Measurements from ENCODE around the gene PASD1.
"Not testable (repeated sequence)": the region's sequence is repeated elsewhere in the genome, so short reads cannot be mapped to it uniquely, and the experiment has no call there.

Gene PASD1

DNA sequence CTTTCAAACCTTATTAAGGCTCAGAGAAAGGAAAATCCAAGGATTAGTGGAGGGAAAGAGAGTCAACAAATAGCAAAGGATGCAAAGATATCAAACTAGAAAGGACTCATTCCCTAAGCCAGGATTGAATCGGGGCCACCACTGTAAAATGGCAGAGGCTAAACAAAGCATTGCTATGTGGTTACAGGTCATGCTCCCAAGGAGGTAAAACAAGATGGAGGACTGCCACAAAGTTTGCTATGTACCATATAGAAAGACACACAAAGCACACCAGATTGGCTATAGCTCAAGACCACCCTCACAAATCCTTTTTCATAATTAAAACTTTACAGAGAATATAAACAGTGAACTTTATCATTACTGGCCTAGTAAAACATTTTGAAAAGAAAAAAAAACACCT is 25.9 kb upstream of the PASD1 start:
- H3K4me3 ChIP-seq (ENCODE audit: low read depth, low read length): no peak overlapping the region
- TF ChIP-seq, protein P1, sequence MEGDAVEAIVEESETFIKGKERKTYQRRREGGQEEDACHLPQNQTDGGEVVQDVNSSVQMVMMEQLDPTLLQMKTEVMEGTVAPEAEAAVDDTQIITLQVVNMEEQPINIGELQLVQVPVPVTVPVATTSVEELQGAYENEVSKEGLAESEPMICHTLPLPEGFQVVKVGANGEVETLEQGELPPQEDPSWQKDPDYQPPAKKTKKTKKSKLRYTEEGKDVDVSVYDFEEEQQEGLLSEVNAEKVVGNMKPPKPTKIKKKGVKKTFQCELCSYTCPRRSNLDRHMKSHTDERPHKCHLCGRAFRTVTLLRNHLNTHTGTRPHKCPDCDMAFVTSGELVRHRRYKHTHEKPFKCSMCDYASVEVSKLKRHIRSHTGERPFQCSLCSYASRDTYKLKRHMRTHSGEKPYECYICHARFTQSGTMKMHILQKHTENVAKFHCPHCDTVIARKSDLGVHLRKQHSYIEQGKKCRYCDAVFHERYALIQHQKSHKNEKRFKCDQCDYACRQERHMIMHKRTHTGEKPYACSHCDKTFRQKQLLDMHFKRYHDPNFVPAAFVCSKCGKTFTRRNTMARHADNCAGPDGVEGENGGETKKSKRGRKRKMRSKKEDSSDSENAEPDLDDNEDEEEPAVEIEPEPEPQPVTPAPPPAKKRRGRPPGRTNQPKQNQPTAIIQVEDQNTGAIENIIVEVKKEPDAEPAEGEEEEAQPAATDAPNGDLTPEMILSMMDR (IDR thresholded peaks at IDR 0.05; ENCODE audit: low read depth, low read length, missing control alignments): no peak
- DNase-seq (ENCODE audit: low read depth): no peak
- in situ Hi-C loops (cut with HindIII; ENCODE audit: low sequenced_read_pairs): no loop called here

DNA sequence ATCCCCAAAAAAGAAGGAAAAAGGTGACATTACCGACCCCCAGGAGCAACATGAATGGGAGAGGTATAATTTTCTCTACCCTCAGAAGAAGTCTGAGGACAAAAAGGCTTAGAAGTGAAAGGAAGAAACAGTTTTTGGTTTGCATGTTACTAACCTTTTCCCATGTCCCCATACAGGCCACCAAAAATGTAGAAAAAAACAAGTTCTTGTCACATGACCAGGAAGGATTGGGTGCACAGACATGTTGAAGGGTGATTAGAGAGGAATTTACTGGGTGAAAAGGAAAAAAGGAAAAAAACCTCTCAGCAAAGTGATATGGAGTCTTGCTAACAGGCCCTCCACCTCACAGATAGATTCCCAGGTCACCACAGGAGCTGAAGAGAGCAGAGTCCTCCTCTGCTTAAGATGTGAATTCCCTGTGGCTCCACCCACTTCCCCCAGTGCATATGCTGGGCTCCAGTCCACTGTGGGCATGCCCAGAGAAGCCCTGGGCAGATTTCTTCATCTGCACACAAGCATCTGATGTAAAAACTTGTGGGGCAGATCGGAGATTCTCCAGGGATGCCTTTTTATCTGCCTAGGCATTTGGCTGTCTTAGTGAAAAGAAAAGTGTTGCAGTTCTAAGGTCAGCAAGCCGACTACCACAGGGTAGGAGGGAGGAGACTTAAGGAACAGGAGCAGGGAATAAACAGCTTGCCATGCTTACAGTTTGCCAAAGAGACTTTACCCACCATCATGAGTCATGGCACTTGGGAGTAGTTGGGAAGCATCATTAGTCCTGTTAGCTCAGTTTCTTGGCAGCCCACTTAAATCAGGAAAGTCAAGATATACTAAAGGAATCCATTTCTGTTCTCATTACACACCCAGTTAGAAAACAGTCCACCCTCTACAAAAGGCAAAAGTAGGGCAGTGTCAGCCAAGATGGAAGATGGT is 25.0 kb upstream of the PASD1 start:
- no peak for DNase-seq (ENCODE audit: low read depth)
- in situ Hi-C loops (cut with HindIII; ENCODE audit: low sequenced_read_pairs): no loop called here
- H3K4me3 ChIP-seq (ENCODE audit: low read depth, low read length): no peak overlapping the region
- TF ChIP-seq, protein P1 (IDR thresholded peaks at IDR 0.05; ENCODE audit: low read depth, low read length, missing control alignments): no peak

DNA sequence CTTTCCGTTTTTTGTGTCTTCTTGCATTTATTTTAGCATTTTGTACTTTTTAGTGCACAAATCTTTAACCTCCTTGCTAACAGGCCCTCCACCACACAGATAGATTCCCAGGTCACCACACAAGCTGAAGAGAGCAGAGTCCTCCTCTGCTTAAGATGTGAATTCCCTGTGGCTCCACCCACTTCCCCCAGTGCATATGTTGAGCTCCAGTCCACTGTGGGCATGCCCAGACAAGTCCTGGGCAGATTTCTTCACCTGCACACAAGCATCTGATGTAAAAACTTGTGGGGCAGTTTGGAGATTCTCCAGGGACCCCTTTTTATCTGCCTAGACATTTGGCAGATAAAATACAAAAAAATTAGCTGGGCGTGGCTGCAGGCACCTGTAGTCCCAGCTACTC is 19.8 kb upstream of the PASD1 start:
- TF ChIP-seq, protein P1 (IDR thresholded peaks at IDR 0.05; ENCODE audit: low read depth, low read length, missing control alignments): no peak
- H3K4me3 ChIP-seq (ENCODE audit: low read depth, low read length): no peak overlapping the region
- in situ Hi-C loops (cut with HindIII; ENCODE audit: low sequenced_read_pairs): no loop called here
- DNase-seq (ENCODE audit: low read depth): no peak

DNA sequence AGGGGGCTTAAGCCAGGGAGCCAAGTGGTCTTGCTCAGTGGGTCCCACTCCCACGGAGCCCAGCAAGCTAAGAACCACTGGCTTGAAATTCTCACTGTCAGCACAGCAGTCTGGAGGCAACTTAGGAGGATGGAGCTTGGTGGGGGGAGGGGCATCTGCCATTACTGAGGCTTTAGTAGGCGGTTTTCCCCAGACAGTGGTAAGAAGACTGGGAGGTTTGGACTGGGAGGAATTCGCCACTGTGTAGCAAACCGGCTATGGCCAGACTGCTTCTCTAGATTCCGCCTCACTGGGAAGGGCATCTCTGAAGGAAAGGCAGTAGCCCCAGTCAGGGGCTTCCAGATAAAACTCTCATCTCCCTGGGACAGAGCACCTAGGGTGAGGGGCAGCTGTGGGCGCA is 17.2 kb upstream of the PASD1 start:
- H3K4me3 ChIP-seq (ENCODE audit: low read depth, low read length); in situ Hi-C loops (cut with HindIII; ENCODE audit: low sequenced_read_pairs); DNase-seq (ENCODE audit: low read depth): not testable (repeated sequence)

DNA sequence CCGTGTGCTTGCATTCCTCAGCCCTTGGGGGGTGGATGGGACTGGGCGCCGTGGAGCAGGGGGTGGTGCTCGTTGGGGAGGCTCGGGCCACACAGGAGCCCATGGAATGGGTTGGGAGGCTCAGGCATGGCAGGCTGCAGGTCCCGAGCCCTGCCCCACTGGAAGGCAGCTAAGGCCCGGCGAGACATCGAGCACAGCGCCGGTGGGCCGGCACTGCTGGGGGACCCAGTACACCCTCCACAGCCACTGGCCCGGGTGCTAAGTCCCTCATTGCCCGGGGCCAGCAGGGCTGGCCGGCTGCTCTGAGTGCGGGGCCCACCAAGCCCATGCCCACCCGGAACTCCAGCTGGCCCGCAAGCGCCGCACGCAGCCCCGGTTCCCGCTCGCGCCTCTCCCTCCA is 12.3 kb upstream of the PASD1 start:
- H3K4me3 ChIP-seq (ENCODE audit: low read depth, low read length); in situ Hi-C loops (cut with HindIII; ENCODE audit: low sequenced_read_pairs); DNase-seq (ENCODE audit: low read depth): not testable (repeated sequence)

DNA sequence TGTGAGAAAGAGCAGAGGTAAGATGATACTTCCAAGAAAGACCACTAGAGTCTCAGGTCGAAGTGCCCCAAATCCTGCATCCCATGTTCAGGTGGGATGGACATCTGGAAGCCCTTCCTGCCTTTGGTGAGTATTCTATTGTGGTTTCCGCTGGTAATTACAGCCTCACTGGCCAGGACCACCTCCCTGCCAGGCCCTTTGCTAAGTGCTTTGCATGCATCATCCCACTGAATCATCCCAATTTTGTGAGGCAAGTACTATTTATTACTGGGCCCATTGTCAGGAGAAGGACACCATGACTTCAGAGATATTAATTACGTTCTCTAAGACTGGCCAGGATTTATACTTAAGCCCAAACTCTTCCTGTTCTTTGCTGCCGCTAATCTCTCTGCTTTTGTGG is 10.7 kb upstream of the PASD1 start:
- in situ Hi-C loops (cut with HindIII; ENCODE audit: low sequenced_read_pairs): no loop called here

DNA sequence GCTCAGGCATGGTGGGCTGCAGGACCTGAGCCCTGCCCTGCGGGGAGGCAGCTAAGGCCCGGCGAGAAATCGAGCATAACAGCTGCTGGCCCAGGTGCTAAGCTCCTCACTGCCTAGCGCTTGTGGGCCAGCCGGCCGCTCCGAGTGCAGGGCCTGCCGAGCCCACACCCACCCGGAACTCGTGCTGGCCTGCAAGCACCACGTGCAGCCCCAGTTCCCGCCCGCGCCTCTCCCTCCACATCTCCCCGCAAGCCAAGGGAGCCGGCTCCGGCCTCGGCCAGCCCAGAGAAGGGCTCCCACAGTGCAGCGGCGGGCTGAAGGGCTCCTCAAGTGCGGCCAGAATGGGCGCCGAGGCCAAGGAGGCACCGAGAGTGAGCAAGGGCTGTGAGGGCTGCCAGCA is 8.2 kb upstream of the PASD1 start:
- DNase-seq (ENCODE audit: low read depth); H3K4me3 ChIP-seq (ENCODE audit: low read depth, low read length); in situ Hi-C loops (cut with HindIII; ENCODE audit: low sequenced_read_pairs): not testable (repeated sequence)

More for the DNA sequence above, 10.7 kb upstream of the PASD1 start:
- TF ChIP-seq, protein P1 (IDR thresholded peaks at IDR 0.05; ENCODE audit: low read depth, low read length, missing control alignments): no peak
- H3K4me3 ChIP-seq (ENCODE audit: low read depth, low read length): no peak overlapping the region
- DNase-seq (ENCODE audit: low read depth): no peak

DNA sequence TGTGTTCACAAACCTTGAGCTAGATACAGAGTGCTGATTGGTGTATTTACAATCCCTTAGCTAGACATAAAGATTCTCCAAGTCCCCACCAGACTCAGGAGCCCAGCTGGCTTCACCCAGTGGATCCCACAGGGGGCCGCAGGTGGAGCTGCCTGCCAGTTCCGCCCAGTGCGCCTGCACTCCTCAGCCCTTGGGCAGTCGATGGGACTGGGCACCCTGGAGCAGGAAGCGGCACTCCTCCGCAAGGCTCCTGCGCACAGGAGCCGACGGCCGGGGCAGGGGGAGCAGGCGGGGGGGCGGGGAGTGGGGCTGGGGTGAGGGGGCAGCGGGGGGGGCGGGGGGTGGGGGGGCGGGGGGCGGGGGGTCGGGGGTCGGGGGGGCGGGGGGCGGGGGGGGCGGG is 990 bp upstream of the PASD1 start:
- DNase-seq (ENCODE audit: low read depth); H3K4me3 ChIP-seq (ENCODE audit: low read depth, low read length); in situ Hi-C loops (cut with HindIII; ENCODE audit: low sequenced_read_pairs): not testable (repeated sequence)

DNA sequence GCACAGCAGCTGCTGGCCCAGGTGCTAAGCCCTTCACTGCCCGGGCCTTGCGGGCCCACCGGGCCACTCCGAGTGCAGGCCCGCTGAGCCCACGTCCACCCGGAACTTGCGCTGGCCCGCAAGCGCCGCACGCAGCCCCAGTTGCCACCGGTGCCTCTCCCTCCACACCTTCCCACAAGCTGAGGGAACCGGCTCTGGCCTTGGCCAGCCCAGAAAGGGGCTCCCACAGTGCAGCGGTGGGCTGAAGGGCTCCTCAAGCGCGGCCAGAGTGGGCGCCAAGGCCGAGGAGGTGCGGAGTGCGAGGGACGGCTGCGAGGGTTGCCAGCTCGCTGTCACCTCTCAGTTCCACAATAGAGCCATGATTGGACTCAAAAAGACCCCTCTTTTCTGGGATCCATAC is 472 bp upstream of the PASD1 start:
- in situ Hi-C loops (cut with HindIII; ENCODE audit: low sequenced_read_pairs); DNase-seq (ENCODE audit: low read depth); H3K4me3 ChIP-seq (ENCODE audit: low read depth, low read length): not testable (repeated sequence)

All from astrocyte of the cerebellum (primary cell).